KBM-7 (cell line): ENCODE measurements around the gene CERS6.
A peak's percentile ranks its signal among the peaks of the same experiment; 100 is the strongest.
"Not testable (repeated sequence)": the region's sequence is repeated elsewhere in the genome, so short reads cannot be mapped to it uniquely, and the experiment has no call there.

Experiments used
- DNase-seq: peaks from one replicate; pipeline ENCODE4 v3.0.0-alpha.2; 2015
- in situ Hi-C: fragments of 300-500 bp; cut with MboI; formaldehyde crosslinking; loops from 2 replicates; pipeline ENCODE4 v1.14.3; 2020; ENCODE audit warnings: low sequenced_read_pairs, low pct_unique_long_range_greater_than_20kb, mixed read lengths

Gene CERS6

DNA sequence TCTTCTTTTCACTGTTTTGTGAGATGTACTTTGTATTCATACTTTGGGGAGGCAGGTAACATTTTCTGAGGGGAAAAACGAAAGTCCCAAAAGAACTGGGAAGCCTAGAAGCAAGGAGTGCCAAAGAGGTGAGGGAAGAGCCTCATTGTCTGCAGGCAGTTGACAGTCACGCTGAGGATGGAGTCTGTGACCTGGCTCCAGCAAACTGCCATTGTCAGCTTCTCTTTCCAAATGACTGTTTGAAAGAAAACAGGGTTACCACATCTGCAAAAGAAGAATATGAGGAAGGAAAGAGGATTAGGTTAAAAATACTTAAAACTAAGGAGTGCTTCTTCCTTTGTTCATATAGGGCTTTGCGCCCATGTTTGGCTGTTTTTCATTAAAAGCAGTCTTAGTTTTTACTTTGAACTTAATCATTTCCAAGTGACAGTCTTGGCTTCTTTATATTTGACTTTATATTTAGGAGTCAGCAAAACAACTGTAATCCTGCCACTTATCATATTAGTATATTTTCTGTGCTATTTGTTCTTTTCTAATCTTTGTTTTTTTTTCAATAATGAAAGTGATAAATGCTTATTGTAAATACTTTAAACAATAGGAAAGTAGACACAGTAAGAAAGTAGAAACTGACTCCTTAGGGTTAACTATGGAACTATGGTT is 35.0 kb downstream of the CERS6 start:
- in situ Hi-C loops, result no loop called here
- peak; percentile 67 for DNase-seq

DNA sequence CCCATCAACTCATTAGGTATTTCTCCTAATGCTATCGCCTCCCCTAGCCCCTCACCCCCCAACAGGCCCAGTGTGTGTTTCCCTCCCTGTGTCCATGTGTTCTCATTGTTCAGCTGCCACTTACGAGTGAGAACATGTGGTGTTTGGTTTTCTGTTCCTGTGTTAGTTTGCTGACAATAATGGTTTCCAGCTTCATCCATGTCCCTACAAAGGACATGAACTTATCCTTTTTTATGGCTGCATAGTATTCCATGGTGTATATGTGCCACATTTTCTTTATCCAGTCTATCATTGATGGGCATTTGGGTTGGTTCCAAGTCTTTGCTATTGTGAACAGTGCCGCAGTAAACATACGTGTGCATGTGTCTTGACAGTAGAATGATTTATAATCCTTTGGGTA is 35.7 kb downstream of the CERS6 start:
- DNase-seq, in situ Hi-C loops: not testable (repeated sequence)

DNA sequence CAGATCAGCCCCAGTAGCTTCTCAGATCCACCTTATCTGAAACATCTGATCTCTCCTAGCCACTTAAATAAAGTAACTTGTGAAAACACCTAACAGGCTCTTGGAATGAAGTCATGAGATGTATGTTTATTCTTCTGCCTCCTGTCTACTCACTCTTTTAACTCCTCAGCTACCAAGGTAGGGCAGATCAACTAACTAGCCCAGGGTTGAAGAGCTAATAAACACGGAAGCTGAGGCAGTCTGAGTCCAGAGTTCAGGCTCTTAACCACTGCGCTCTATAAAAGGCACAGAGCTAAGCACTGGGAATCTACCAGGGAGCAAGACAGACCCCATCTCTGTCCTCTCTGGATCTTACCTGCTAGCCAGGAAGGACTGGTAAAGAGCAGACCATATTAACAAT is 37.1 kb downstream of the CERS6 start:
- DNase-seq, in situ Hi-C loops: not testable (repeated sequence)

DNA sequence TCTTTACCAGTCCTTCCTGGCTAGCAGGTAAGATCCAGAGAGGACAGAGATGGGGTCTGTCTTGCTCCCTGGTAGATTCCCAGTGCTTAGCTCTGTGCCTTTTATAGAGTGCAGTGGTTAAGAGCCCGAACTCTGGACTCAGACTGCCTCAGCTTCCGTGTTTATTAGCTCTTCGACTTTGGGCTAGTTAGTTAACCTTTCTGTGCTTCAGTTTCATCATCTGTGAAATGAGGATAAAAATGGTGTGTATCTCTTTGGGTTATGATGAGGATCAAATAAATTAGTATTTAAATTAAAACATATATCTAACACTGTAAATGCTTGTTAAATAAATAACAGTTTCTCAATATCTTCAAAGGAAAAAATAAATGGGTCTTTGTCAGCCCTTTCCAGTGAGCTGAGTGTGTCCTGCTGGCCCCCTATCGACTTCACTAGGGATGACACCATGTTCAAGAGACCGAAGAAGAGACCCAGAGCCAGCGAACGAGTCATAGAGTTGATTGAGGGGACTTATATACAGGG is 38.2 kb downstream of the CERS6 start:
- in situ Hi-C loops, result no loop called here
- peak; percentile 47 for DNase-seq

DNA sequence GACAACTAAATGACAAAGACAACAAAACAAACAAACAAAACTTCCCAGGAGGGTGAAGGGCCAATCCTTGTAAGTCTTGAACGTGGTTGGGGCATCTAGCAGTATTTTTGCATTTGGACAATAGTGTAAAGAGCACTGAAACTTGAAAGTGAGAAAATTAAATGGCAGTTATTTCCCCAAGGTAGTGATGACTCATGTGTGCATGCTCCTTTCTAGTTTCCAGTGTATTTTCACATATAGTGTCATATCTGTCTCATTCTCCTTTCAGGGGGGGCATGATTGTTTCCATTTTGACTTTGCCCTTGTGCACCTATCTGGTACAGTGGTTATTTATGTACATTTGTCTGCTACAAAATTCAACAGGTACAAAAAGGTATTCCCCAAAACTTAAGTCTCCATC is 39.5 kb downstream of the CERS6 start:
- in situ Hi-C loops, result no loop called here
- no peak for DNase-seq

DNA sequence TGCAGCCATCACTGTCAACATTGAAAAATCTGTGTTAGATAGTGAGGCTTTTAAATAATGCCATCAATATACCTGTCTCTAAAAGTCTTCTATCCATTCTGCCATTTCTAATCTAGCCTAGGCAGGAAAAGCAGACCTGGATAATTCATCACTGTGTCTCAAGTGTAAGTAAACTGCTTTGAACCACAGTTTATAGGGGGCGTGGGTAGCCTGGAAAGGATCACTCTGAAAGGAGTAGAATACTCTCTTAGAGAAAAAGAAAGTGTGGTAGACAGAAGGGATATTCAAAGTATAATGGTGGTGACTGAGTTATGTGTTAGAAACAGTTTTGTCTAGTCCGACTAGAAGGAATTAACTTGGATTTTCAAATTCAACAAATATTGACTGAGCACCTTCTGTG is 40.8 kb downstream of the CERS6 start:
- no peak for DNase-seq
- in situ Hi-C loops, result no loop called here

DNA sequence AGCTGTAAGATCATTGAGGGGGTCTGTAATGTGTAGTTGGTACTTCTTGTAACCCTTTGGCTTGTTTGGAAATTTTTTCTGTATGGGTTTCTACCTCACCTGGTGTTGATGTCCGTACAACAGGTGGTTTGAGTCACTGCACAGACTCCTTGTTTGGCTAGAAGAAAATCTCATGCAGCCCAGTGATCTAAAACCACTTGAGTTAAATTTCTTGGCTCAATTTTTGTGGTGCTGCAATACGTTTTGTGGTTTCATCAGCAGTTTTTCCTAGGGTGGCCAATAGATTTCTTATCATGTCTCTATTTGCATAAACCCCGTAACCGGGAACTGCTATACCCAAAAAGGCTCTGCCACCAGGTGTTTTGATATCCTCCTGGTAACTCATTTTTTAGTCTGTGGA is 43.4 kb downstream of the CERS6 start:
- in situ Hi-C loops, result no loop called here
- DNase-seq, result no peak

DNA sequence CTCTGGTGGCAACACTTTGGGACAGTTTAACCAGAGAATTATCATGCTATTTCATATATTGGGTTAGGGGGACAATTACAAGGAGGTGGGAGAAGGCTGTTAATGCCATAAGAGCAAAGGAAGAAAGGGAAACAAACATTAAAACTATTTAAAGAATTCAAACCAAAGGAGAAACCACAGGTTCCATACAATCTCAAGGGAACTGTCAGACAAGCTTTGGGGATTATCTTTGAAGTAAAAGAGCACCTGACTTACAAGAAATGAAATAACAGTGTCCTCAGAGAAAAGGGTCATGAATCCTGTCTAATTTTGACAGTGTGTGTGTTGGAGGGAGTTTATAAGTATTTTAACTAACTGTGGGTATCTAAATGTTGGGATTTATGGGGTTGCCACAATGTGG is 44.4 kb downstream of the CERS6 start:
- in situ Hi-C loops, result no loop called here
- DNase-seq, result no peak

DNA sequence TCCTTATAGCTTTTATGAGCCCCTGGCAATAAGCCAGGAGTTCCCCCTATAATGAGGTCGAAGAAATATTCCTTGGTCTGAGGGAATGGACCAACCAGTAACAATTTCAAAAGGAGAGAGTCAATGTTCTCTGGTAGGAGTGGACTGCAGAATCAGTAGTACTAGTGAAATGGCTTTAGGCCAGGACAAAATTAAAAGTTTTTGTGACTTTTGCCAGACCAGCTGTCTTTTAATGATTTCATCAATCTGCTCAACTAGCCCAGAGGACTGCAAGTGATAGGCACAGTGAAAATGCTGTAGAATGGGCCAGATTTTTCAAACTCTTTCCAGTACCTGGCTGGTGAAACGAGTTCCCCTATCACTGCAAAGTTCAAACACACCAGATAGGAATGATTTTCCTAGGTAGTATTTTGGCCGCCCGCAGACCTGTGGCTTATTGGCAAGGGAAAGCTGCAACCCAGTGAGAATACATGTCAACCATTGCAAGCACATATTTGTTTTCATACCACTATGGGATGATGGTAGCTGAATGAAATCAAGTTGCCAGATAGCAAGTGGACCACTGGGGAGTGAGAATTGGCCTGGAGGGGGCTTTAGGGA is 45.5 kb downstream of the CERS6 start:
- in situ Hi-C loops, result no loop called here
- DNase-seq, result no peak

DNA sequence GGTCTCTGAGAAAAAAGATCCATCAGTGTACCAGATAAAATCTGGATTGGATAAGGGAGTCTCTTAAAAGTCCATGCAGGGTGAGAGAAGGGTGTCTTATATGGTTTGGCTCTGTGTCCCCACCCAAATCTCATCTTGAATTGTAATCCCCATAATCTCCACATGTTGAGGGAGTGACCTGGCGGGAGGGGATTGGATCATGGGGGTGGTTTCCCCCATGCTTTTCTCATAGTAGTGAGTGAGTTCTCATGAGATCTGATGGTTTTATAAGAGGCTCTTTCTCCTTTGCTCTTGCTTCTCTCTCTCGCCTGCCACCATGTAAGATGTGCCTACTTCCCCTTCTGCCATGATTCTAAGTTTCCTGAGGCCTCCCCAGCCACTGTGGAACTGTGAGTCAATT is 46.8 kb downstream of the CERS6 start:
- in situ Hi-C loops, result not testable (repeated sequence)
- DNase-seq, result peak; percentile 28

DNA sequence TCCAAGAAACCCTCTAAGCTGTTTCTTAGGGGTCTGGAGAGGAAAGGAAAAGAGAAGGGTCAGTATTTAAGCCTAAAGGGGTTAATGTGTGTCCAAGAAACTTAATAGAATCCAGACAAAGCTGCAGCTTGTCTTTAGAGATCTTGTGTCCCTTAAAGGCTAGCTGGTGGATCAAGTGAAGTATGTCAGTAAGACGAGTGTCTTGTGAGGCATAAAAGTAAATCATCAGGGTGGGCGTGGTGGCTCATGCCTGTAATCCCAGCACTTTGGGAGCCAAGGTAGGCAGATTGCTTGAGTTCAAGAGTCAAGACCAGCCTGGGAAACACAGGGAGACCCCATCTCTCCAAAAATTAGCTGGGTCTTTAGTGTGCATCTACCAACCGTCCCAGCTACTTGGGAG is 47.8 kb downstream of the CERS6 start:
- in situ Hi-C loops, result no loop called here

DNA sequence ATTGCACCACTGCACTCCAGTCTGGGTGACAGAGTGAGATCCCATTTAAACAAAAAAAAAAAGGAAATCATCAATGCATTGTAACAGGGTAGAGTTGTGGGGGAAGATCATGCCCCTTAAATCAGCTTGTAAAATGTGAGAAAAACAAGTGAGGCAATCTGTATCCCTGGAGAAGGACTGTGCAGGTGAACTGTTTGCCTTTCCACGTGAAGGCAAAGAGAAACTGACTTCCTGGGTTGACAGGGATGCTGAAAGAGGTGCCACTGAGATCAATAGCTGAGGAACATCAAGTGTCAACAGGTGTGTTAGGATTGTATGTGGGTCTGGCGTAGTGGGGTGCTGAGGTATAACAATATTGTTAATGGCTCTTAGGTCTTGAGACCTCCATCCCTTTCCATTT is 48.3 kb downstream of the CERS6 start:
- in situ Hi-C loops, result no loop called here

More for the DNA sequence above, 47.8 kb downstream of the CERS6 start:
- DNase-seq, result no peak

DNA sequence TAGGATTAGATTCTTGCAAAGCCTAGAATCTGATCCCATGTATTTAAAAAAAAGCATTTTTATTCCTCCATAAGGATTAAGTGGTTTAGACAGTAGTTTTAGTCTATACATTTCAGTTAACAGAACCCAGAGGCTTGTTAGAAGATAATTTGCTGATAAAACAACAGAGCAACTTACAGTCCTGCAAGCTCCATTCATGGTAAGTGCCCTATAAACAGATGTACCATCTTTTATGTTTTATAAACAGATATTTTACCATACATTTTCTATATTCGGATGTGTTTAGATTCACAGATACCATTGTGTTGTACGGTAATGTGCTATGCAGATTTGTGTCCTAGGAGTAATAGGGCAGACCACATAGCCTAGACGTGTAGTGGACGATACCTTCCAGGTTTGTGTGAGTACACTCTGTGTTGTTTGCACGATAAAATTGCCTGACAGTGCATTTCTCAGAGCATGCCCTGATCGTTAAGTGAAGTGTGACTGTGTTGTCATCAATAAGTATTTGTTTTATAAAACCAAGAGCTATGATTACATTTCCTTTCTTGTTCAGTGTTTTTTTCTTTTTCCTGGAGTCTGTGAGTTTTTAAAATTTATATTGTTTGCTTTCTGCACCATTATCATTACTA is 54.2 kb downstream of the CERS6 start:
- DNase-seq, result no peak

More for the DNA sequence above, 48.3 kb downstream of the CERS6 start:
- no peak for DNase-seq

DNA sequence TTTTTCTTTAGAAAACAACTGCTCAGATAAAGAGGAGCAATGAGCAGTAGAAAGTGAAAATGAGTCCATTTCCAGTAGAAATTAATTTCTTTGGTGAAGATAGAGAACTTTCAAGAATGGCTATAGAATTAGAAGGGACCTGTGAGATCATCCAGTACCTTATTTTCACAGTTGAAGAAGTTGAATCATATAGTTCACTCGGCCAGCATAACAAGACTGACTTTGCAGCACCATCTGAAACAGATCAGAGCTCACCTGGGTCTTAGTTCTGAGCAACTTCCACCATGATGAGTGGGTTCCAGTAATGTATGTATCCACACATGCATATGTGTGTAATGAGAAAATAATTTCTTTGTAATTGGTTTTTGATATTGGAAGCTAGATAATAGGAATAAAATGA is 58.6 kb downstream of the CERS6 start:
- no peak for DNase-seq
- in situ Hi-C loops, result no loop called here

More for the DNA sequence above, 54.2 kb downstream of the CERS6 start:
- in situ Hi-C loops, result no loop called here

DNA sequence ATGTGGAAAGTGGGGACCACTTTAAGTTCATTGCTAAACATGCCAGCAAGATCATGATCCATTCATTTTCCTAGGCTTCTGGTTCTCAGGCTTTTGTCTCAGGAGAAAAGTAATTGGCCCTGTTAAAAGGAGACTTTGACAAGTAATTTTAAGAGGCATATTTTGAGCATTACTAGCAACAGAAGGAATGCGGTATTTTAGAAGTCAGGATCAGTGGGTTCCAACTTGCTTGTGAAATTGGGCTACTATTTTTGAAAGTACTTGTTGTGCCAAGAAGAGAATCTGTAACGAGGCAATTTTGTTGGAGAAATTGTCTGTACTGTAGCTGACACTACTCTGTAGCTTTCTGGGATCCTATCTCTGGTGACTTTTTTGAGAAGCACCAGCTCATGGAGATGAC is 59.4 kb downstream of the CERS6 start:
- in situ Hi-C loops, result no loop called here
- DNase-seq, result no peak

DNA sequence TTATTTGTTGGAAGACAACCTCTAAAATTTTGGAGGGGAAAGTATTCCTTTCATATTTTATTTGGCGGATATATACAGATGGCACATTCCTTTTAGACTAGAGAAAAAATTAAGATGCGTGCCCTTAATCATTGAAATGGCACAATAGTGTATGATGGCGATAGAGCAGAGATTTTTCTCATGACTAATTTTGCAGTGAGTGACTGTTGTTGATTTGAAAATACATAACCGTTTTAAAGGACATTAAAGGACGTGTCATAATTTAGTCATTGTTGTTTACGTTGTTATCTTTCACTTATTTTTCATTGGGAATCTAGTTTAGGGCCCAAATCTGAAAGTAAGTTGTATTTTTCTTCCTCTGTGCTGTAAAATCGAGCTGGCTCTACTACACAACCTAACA is 61.7 kb downstream of the CERS6 start:
- in situ Hi-C loops, result no loop called here
- DNase-seq, result no peak

DNA sequence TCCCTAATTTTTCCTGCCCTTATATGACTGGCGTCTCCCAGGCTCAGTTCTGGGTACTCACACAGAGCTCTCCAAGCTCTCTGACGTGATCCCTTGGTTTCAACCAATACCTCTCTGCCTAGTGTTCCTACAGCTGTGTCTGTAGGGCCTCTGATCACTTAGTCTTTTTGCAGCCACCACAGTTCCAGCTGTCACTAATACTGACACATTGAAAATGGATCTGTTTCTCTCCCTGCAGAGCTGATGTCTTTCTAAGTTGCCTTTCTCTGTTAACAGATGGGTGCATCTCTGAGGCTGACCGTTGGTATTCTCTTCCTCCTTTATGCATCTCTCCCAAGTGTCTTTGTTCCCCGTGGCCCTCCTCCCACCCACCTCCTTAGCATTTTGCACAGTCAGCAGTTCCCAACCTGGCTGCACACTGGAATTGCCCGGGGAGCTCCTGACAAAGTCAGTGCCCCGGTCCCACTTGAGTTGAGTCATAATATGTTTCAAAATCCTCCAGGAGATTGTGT is 62.5 kb downstream of the CERS6 start:
- DNase-seq, result peak; percentile 36
- in situ Hi-C loops, result no loop called here

DNA sequence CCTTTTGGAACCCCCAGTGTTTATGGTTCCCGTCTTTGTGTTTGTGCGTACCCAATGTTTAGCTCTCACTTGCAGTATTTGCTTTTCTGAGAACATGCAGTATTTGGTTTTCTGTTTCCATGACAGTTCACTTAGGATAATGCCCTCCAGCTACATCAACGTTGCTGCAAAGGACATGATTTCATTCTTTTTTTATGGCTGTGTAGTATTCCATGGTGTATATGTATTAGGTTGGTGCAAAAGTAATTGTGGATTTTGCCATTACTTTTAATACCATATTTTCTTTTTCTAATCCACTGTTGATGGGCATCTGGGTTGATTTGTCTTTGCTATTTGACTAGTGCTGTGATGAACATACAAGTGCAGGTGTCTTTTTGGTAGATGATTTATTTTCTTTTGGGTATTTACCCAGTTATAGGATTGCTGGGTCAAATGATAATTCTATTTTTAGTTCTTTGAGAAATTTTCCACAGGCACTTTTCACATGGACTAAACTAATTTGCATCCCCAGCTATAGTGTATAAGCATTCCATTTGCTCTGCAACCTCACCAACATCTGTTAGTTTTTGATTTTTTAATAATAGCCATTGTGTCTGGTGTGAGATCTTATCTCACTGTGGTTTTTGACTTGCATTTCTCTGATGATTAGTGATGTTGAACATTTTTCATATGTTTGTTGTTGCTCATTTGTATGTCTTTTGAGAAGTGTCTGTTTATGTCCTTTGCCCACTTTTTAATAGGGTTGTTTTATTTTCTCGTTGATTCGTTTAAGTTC is 63.6 kb downstream of the CERS6 start:
- DNase-seq, result no peak
- in situ Hi-C loops, result no loop called here

DNA sequence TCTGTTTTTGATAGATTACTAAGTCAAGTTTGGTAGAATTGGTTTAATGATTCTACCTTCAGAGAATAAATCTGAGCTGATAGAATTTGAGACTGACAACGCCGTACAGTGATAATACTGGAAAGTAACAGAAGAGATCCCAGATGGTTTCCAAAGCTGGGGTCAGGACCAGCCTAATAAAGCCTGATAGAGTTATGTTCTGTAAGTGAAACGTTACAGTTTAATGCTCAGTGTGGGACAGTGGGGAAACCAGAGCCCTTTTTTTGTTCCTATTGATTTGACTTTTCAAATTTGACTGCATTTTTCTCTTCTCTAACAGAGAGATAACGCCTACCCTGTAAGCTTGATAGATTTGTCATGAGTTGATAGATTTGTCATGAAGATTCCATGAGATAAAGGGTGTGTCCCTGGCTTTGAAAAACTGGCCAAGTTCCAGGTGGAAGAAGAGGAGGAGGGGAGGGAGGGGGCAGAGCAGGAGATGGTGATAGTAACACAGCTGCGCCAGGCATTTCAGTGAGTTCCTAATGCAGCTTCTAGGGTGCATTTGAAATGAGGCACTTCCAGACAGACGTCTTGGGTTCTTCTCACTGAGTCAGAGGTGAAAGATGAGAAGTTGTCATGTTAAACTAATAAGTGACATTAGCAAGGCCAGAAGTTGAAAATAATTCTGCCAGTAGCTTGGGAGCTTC is 65.1 kb downstream of the CERS6 start:
- DNase-seq, result peak; percentile 11

More for the DNA sequence above, 65.1 kb downstream of the CERS6 start:
- in situ Hi-C loops, result no loop called here
